ENCODE data around the gene MYO5A. TPM values are rescaled to one million over a fixed set of nuclear protein-coding genes. Genes with fewer than 3 reads are reported as not detected.

MYO5A gene
- total and polyA plus RNA-seq, 10 of the 15 experiments (the other 5 are each of a cell fraction or from before 2014, with no cell fraction given), result 4.2 to 42.9 (median 31.1) TPM

DNA sequence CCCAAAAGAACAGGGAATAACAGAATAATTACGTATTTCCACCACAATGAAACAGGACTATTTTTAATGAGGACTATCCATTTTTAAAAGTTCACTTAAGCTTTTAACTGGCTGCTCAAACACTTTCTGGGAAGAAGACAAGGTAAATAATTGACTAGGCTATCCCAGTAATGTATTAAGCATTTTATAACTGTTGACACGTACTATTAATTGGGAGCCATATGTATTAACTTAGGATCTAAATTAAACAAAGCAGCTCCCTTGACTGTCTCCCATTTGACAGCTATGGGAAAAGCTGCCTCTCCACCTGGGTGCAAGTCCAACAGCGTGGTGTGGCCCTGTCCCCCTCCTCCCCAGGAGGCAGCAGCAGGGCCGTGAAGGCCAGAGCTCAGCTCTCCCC, 269.2 kb downstream of the MYO5A start (continued):
- no peak for TF ChIP-seq RAD21 (IDR thresholded peaks at IDR 0.05; ENCODE audit: insufficient read depth, low read depth, low read length)
- TF ChIP-seq HDGF (IDR thresholded peaks at IDR 0.05), result no peak
- TF ChIP-seq SRF (IDR thresholded peaks at IDR 0.05; ENCODE audit: low read depth in 2 of 2, low read length in 2 of 2), result no peak
- no peak for TF ChIP-seq SIX5 (IDR thresholded peaks at IDR 0.05; ENCODE audit: low read depth, low read length, severe bottlenecking)
- TF ChIP-seq TCF12 (IDR thresholded peaks at IDR 0.05; ENCODE audit: low read depth, low read length), result no peak
- no peak for TF ChIP-seq ATF7 (IDR thresholded peaks at IDR 0.05; ENCODE audit: low read depth)
- TF ChIP-seq, protein P1, sequence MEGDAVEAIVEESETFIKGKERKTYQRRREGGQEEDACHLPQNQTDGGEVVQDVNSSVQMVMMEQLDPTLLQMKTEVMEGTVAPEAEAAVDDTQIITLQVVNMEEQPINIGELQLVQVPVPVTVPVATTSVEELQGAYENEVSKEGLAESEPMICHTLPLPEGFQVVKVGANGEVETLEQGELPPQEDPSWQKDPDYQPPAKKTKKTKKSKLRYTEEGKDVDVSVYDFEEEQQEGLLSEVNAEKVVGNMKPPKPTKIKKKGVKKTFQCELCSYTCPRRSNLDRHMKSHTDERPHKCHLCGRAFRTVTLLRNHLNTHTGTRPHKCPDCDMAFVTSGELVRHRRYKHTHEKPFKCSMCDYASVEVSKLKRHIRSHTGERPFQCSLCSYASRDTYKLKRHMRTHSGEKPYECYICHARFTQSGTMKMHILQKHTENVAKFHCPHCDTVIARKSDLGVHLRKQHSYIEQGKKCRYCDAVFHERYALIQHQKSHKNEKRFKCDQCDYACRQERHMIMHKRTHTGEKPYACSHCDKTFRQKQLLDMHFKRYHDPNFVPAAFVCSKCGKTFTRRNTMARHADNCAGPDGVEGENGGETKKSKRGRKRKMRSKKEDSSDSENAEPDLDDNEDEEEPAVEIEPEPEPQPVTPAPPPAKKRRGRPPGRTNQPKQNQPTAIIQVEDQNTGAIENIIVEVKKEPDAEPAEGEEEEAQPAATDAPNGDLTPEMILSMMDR (IDR thresholded peaks at IDR 0.05 in 2 of 3, conservative IDR thresholded peaks at IDR 0.05 in 1 of 3; ENCODE audit: control insufficient read depth in 2 of 3, extremely low read depth in 1 of 3, insufficient read depth in 1 of 3, low read depth in 3 of 3, low read length in 3 of 3), result no peak
- TF ChIP-seq, protein P2, sequence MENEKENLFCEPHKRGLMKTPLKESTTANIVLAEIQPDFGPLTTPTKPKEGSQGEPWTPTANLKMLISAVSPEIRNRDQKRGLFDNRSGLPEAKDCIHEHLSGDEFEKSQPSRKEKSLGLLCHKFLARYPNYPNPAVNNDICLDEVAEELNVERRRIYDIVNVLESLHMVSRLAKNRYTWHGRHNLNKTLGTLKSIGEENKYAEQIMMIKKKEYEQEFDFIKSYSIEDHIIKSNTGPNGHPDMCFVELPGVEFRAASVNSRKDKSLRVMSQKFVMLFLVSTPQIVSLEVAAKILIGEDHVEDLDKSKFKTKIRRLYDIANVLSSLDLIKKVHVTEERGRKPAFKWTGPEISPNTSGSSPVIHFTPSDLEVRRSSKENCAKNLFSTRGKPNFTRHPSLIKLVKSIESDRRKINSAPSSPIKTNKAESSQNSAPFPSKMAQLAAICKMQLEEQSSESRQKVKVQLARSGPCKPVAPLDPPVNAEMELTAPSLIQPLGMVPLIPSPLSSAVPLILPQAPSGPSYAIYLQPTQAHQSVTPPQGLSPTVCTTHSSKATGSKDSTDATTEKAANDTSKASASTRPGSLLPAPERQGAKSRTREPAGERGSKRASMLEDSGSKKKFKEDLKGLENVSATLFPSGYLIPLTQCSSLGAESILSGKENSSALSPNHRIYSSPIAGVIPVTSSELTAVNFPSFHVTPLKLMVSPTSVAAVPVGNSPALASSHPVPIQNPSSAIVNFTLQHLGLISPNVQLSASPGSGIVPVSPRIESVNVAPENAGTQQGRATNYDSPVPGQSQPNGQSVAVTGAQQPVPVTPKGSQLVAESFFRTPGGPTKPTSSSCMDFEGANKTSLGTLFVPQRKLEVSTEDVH (IDR thresholded peaks at IDR 0.05; ENCODE audit: low read depth, partially characterized antibody), result no peak
- no peak for TF ChIP-seq IKZF2 (IDR thresholded peaks at IDR 0.05)
- TF ChIP-seq NRF1 (conservative IDR thresholded peaks at IDR 0.05; ENCODE audit: low read depth, low read length), result no peak
- TF ChIP-seq HDAC6 (IDR thresholded peaks at IDR 0.05; ENCODE audit: unreplicated experiment), result no peak
